Measurements from ENCODE around the gene STOML3. TPM values are rescaled to one million over a fixed set of nuclear protein-coding genes. Genes with fewer than 3 reads are reported as not detected.

Gene STOML3
- total RNA-seq, 4 donors from 2014 or later: not detected

DNA sequence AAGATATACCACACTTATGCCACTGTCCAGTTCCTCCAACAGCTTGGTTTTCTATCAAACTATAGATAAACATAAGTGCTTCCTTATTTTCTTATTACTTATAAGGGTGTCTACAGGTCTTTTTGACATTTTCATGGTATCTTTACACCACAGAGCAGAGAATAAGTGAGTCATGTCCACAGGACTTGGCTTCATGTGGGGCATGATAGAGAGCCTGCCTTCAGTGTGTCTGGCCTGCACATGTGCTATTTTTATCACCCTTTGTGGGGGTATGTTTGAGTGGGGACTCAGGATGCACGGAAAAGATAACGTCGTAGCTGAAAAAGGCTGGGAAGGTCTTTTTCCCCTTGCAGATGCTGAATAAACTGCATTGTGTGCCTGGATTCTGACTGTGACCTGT is 8.1 kb upstream of the STOML3 start:
- TF ChIP-seq, protein P1, sequence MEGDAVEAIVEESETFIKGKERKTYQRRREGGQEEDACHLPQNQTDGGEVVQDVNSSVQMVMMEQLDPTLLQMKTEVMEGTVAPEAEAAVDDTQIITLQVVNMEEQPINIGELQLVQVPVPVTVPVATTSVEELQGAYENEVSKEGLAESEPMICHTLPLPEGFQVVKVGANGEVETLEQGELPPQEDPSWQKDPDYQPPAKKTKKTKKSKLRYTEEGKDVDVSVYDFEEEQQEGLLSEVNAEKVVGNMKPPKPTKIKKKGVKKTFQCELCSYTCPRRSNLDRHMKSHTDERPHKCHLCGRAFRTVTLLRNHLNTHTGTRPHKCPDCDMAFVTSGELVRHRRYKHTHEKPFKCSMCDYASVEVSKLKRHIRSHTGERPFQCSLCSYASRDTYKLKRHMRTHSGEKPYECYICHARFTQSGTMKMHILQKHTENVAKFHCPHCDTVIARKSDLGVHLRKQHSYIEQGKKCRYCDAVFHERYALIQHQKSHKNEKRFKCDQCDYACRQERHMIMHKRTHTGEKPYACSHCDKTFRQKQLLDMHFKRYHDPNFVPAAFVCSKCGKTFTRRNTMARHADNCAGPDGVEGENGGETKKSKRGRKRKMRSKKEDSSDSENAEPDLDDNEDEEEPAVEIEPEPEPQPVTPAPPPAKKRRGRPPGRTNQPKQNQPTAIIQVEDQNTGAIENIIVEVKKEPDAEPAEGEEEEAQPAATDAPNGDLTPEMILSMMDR (IDR thresholded peaks at IDR 0.05): no peak
- ATAC-seq (ENCODE audit: low FRiP score) (no peak), DNase-seq (ENCODE audit: low spot score) (no peak)

DNA sequence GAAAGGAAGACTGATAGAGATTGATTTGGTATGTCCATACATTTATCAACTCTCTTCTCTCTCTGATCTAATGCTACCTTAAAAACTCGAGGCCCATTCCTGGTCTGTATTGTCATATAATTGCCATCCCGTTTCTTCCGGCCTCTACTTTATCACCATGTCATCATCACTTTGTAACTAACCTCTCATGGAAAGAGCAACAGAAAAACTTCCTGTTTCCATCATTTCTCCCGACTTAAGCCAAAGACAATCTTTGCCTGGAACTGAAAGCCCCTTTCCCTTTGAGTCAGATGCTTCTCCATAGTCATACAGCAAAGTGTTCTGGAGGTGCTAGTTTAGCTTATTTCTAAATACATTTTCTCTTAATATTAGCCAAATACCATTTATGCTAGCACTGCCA is 2.8 kb upstream of the STOML3 start:
- ATAC-seq (ENCODE audit: low FRiP score) (no peak), DNase-seq (ENCODE audit: low spot score) (no peak)
- TF ChIP-seq, protein P1 (IDR thresholded peaks at IDR 0.05): no peak

DNA sequence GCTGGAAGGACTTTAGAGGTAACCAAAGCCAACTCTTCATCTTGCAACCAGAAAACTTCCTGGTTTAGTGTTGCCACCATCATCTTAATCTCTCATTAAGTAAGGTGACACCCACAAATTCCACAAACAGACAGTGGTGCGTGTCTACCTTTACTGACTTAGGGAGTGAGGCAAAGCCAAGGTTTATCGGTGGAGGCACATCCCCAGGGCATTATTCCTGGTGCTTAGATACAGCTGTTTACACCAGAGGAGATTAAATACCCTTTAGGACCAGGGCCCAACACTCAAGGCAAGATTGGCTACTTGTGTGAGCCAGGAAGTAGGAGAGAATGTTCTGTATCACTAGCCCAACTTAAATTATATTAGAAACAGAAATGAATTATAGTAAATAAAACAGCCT is 9.5 kb downstream of the STOML3 start:
- no peak for ATAC-seq (ENCODE audit: low FRiP score)
- TF ChIP-seq, protein P1 (IDR thresholded peaks at IDR 0.05): no peak

DNA sequence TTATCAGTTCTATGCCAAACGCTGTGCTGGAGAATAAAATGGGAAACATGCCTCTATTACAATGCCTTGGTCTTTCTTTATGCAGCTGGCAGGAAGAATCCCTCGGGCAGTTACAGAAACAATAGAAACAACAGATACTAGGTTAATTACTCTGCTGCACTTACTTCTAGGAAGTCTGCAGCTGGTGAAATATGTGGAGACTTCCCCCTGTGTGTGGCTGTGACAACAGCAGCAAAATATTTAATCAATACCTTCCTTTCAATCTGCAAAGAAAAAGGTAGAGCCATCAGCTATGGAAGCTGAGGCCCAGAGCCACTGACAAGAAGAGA is 9.9 kb downstream of the STOML3 start:
- ATAC-seq (ENCODE audit: low FRiP score): no peak
- TF ChIP-seq, protein P1 (IDR thresholded peaks at IDR 0.05): no peak
- no peak for DNase-seq (ENCODE audit: low spot score)

More for the DNA sequence above, 9.5 kb downstream of the STOML3 start:
- no peak for DNase-seq (ENCODE audit: low spot score)

DNA sequence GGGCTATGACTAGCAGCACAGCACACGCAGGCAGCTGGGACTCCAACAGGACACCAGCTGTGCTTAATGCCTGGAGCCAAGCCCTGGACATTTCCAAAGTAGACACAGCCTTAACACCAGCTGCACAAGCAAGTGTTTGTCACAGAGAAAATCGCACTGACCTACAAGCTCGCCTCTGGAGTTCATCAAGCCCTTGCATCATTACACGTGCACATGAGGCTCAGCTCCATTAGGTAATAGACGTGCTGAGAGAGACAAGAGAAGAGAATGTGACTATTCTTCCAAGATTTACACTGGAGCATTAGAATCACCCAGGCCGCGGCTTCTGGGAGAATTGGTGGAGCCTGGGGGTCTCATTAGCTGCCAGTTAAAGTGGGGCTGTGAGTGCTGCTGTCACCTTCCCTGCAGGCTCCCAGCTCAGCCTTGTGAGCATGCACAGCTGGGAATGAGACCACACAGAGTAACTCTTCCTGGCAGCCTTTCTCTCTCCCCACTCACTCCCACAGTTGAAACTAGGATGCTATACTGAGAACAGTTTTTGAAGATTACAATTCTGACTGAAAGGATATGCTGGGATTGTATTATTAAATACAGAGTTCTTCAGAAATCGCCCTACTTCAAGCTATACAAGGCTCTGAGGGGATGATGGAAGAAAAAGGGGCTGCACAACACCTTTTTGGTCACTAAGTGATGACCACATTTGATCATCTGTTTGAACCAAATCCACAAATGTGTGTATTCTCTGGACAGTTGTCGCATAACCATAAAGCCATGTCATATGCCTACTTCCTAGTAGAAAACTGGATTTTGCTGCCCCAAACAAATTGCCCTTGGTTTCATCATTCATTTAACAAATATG is 10.5 kb downstream of the STOML3 start:
- TF ChIP-seq, protein P1 (IDR thresholded peaks at IDR 0.05): no peak
- DNase-seq (ENCODE audit: low spot score) (no peak), ATAC-seq (ENCODE audit: low FRiP score) (no peak)

DNA sequence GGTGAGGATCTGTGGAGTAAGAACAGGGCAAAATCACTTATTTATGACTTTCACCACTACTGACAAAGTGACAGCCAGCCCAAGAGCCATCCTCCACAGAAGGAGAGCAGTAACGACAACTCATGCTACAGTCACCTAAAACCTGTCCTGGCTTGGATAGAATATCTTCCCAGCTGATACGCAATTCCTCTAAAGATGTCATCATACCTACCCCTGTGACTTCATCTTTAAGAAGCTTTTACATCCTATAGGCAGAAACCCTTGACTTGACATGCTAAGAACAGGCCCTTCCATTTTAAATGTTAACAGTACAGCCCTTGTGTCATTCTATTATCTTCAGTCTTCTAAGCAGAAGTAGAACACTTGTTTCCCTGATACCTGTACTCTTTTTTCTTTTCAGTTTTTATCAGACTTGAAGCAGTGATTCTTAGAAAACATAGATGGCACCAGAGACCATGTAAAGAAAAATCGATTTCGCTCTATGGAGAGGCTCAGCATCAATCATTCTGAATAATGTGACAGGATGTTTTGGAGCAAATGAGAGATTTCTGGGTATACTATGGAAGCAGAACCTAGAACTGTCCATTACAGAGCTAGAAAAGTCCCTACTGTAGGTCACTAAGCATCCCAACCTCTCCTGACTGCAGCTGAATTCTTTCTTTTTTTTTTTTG is 20.1 kb downstream of the STOML3 start:
- TF ChIP-seq, protein P1 (IDR thresholded peaks at IDR 0.05): no peak
- no peak for ATAC-seq (ENCODE audit: low FRiP score)

DNA sequence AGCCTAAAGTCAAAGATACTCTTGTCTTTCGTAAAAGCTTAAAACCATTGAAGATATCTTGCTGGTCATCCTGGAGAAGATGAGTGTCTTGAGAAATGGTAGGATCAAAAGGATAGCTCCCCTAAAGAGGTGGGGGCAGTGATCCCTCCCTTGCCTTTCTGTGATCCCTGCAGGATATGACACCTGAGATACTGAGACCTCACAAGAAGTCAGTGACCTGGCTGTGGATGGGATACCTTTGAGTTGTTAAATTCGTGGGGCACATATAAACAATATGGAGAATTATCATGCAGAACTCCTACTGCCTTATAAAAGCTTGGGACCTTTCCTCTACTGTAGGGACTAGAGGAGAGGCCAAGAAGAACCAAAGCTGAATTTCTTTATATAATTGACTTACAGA is 21.4 kb downstream of the STOML3 start:
- DNase-seq (ENCODE audit: low spot score) (no peak), ATAC-seq (ENCODE audit: low FRiP score) (no peak)
- TF ChIP-seq, protein P1 (IDR thresholded peaks at IDR 0.05): no peak

More for the DNA sequence above, 20.1 kb downstream of the STOML3 start:
- DNase-seq (ENCODE audit: low spot score): no peak

Data from omental fat pad (tissue), 4 donors.